Trophoblast cell (in vitro differentiated cells and primary cell): ENCODE measurements around the gene OOSP3.

Experiments
- DNase-seq, 2 donors: peaks; one replicate each; pipeline ENCODE4 v3.0.0-alpha.2; 2016
- H2AFZ ChIP-seq: 2 replicates; pipeline ENCODE4 v1.6.1; 2013; ENCODE audit warnings: low read length, moderate library complexity, mild to moderate bottlenecking; ENCODE audit not compliant: insufficient read depth, poor library complexity
- H2AK5ac ChIP-seq: 2 replicates; pipeline ENCODE4 v1.6.1; 2013; ENCODE audit warnings: mild to moderate bottlenecking, low read length
- H2BK120ac ChIP-seq: 2 replicates; pipeline ENCODE4 v1.6.1; 2013; ENCODE audit warnings: low read length, mild to moderate bottlenecking, moderate library complexity; ENCODE audit not compliant: insufficient read depth, poor library complexity
- H2BK12ac ChIP-seq: 2 replicates; pipeline ENCODE4 v1.6.1; 2013; ENCODE audit warnings: mild to moderate bottlenecking, low read length, moderate library complexity
- H2BK5ac ChIP-seq: 2 replicates; pipeline ENCODE4 v1.6.1; 2013; ENCODE audit warnings: low read length, low read depth, moderate library complexity, mild to moderate bottlenecking; ENCODE audit not compliant: poor library complexity
- H3K14ac ChIP-seq: 2 replicates; pipeline ENCODE4 v1.6.1; 2013; ENCODE audit warnings: mild to moderate bottlenecking, low read length
- H3K18ac ChIP-seq: 2 replicates; pipeline ENCODE4 v1.6.1; 2013; ENCODE audit warnings: mild to moderate bottlenecking, low read length
- H3K23ac ChIP-seq: 2 replicates; pipeline ENCODE4 v1.6.1; 2013; ENCODE audit warnings: low read length
- H3K27ac ChIP-seq: 2 replicates; pipeline ENCODE4 v1.5.1; 2013; ENCODE audit warnings: low read depth, mild to moderate bottlenecking, inconsistent platforms, low read length, moderate library complexity
- H3K27me3 ChIP-seq: 2 replicates; pipeline ENCODE4 v1.6.1; 2013; ENCODE audit warnings: inconsistent platforms, mild to moderate bottlenecking, low read length, moderate library complexity; ENCODE audit not compliant: insufficient read depth
- H3K36me3 ChIP-seq, 2 experiments: 1 replicate in 1 of 2; 2 replicates in 1 of 2; pipeline ENCODE4 v1.6.1; 2013; ENCODE audit warnings: low read length in 2 of 2, mild to moderate bottlenecking in 2 of 2, moderate library complexity in 1 of 2; ENCODE audit not compliant: insufficient read depth in 2 of 2, control insufficient read depth in 1 of 2
- H3K4ac ChIP-seq: 2 replicates; pipeline ENCODE4 v1.6.1; 2013; ENCODE audit warnings: low read depth, mild to moderate bottlenecking, low read length, moderate library complexity
- H3K4me1 ChIP-seq, 2 experiments: 1 replicate in 1 of 2; 2 replicates in 1 of 2; pipeline ENCODE4 v1.6.1; 2013; ENCODE audit warnings: low read length in 2 of 2, mild to moderate bottlenecking in 2 of 2, moderate library complexity in 1 of 2; ENCODE audit not compliant: insufficient read depth in 2 of 2, control insufficient read depth in 1 of 2
- H3K4me2 ChIP-seq: 2 replicates; pipeline ENCODE4 v1.6.1; 2013; ENCODE audit warnings: inconsistent platforms, mild to moderate bottlenecking, low read length, moderate library complexity
- H3K4me3 ChIP-seq: 2 replicates; pipeline ENCODE4 v1.5.1; 2013; ENCODE audit warnings: mild to moderate bottlenecking, low read depth, low read length, inconsistent platforms
- H3K79me1 ChIP-seq: one replicate; pipeline ENCODE4 v1.6.1; 2013; ENCODE audit warnings: low read length
- H3K79me2 ChIP-seq: 2 replicates; pipeline ENCODE4 v1.6.1; 2013; ENCODE audit warnings: low read length, mild to moderate bottlenecking; ENCODE audit not compliant: control insufficient read depth, insufficient read depth, poor library complexity
- H3K9ac ChIP-seq: 2 replicates; pipeline ENCODE4 v1.6.1; 2013; ENCODE audit warnings: mild to moderate bottlenecking, low read length
- H3K9me3 ChIP-seq: 2 replicates; pipeline ENCODE4 v1.6.1; 2013; ENCODE audit warnings: low read depth, mild to moderate bottlenecking, control low read depth, inconsistent platforms, low read length; ENCODE audit not compliant: insufficient read depth
- H4K12ac ChIP-seq: 2 replicates; pipeline ENCODE4 v1.6.1; 2013; ENCODE audit warnings: low read depth, mild to moderate bottlenecking, low read length, moderate library complexity
- H4K8ac ChIP-seq: 2 replicates; pipeline ENCODE4 v1.6.1; 2013; ENCODE audit warnings: low read depth, mild to moderate bottlenecking, low read length, moderate library complexity
- H4K91ac ChIP-seq: one replicate; pipeline ENCODE4 v1.6.1; 2013; ENCODE audit warnings: low read depth, mild to moderate bottlenecking, low read length, moderate library complexity
- WGBS: extraction: QIAGEN DNeasy Blood & Tissue Kit; methylation state at CpG from one replicate; pipeline ENCODE4 v1.1.7; 2013; ENCODE audit warnings: missing lambda C conversion rate; ENCODE audit not compliant: insufficient read length, insufficient coverage; ENCODE audit errors: extremely low coverage; 5-methylcytosine and 5-hydroxymethylcytosine counted together

The OOSP3 gene

GRCh38 chr11:59867946-59868345 lies 10.6 kb upstream of the OOSP3 start:
- Histone ChIP-seq H3K14ac (no peak overlapping the region), H3K79me1 (no peaks in the 10 kb centered on the region), H2AFZ (no peak overlapping the region), H2BK5ac (no peak overlapping the region), H3K27me3 (no peaks in the 10 kb centered on the region), H3K9me3 (no peaks in the 10 kb centered on the region), H2BK120ac (no peak overlapping the region), H3K36me3 (no peaks in the 10 kb centered on the region), H3K79me2 (no peaks in the 10 kb centered on the region), H4K12ac (no peak overlapping the region), H3K4me2 (no peak overlapping the region), H3K4me1 (no peaks in the 10 kb centered on the region), H3K18ac (no peak overlapping the region), H3K4me3 (no peak overlapping the region), H4K91ac (no peak overlapping the region), H2BK12ac (no peak overlapping the region), H4K8ac (no peak overlapping the region), H3K23ac (no peak overlapping the region), H3K4ac (no peak overlapping the region), H3K9ac (no peak overlapping the region), H3K27ac (no peak overlapping the region), H2AK5ac (no peak overlapping the region)
- DNase-seq = no peak
- WGBS = no CpG with 5 or more reads among the region's 2 CpGs

- Histone ChIP-seq H3K4me1 (no peaks in the 10 kb centered on the region), H2BK120ac (no peak overlapping the region)
Observed at GRCh38 chr11:59872076-59872475, 6.5 kb upstream of the OOSP3 start.

GRCh38 chr11:59875856-59876519 lies 2.6 kb upstream of the OOSP3 start:
- H3K79me2 ChIP-seq = no peaks in the 10 kb centered on the region
- no peaks in the 10 kb centered on the region for H3K27me3 ChIP-seq
- no peaks in the 10 kb centered on the region for H3K9me3 ChIP-seq
- no peak overlapping the region for H4K12ac ChIP-seq
- no peak overlapping the region for H2AFZ ChIP-seq
- H3K18ac ChIP-seq = no peak overlapping the region
- H3K4ac ChIP-seq = no peak overlapping the region
- H3K14ac ChIP-seq = no peak overlapping the region
- H2AK5ac ChIP-seq = no peak overlapping the region
- DNase-seq = no peak
- H2BK5ac ChIP-seq = no peak overlapping the region
- H3K23ac ChIP-seq = no peak overlapping the region
- no peak overlapping the region for H3K4me3 ChIP-seq
- H3K9ac ChIP-seq = no peak overlapping the region
- no peak overlapping the region for H4K8ac ChIP-seq
- H4K91ac ChIP-seq = no peak overlapping the region
- H3K79me1 ChIP-seq = no peaks in the 10 kb centered on the region
- no CpG with 5 or more reads among the region's 9 CpGs for WGBS
- no peak overlapping the region for H3K27ac ChIP-seq
- H3K36me3 ChIP-seq = no peaks in the 10 kb centered on the region
- H3K4me2 ChIP-seq = no peak overlapping the region
- no peak overlapping the region for H2BK12ac ChIP-seq
- no peaks in the 10 kb centered on the region for H3K4me1 ChIP-seq
- H2BK120ac ChIP-seq = no peak overlapping the region

More at GRCh38 chr11:59872076-59872475, 6.5 kb upstream of the OOSP3 start:
- H3K23ac ChIP-seq = no peak overlapping the region
- no peak overlapping the region for H2AK5ac ChIP-seq
- no peak overlapping the region for H3K27ac ChIP-seq
- no peak overlapping the region for H3K9ac ChIP-seq
- H3K4me2 ChIP-seq = no peak overlapping the region
- DNase-seq = no peak
- H3K79me1 ChIP-seq = no peaks in the 10 kb centered on the region
- no peak overlapping the region for H4K12ac ChIP-seq
- no peak overlapping the region for H4K91ac ChIP-seq
- no peaks in the 10 kb centered on the region for H3K9me3 ChIP-seq
- H3K79me2 ChIP-seq = no peaks in the 10 kb centered on the region
- H3K14ac ChIP-seq = no peak overlapping the region
- H4K8ac ChIP-seq = no peak overlapping the region
- no peak overlapping the region for H3K4me3 ChIP-seq
- H2BK5ac ChIP-seq = no peak overlapping the region
- H2AFZ ChIP-seq = no peak overlapping the region
- no peak overlapping the region for H3K18ac ChIP-seq
- no peak overlapping the region for H3K4ac ChIP-seq
- H3K27me3 ChIP-seq = no peaks in the 10 kb centered on the region
- no peaks in the 10 kb centered on the region for H3K36me3 ChIP-seq
- no peak overlapping the region for H2BK12ac ChIP-seq

- Histone ChIP-seq H2AFZ (no peak overlapping the region), H3K9me3 (no peaks in the 10 kb centered on the region), H4K8ac (no peak overlapping the region), H3K79me1 (no peaks in the 10 kb centered on the region), H3K9ac (no peak overlapping the region), H3K18ac (no peak overlapping the region), H3K36me3 (no peaks in the 10 kb centered on the region), H4K12ac (no peak overlapping the region), H3K79me2 (no peaks in the 10 kb centered on the region), H2BK120ac (no peak overlapping the region), H3K23ac (no peak overlapping the region), H2AK5ac (no peak overlapping the region), H2BK12ac (no peak overlapping the region), H3K14ac (no peak overlapping the region), H4K91ac (no peak overlapping the region), H3K4me1 (no peaks in the 10 kb centered on the region), H3K4ac (no peak overlapping the region), H3K4me2 (no peak overlapping the region), H3K27ac (no peak overlapping the region), H3K4me3 (no peak overlapping the region), H3K27me3 (no peaks in the 10 kb centered on the region), H2BK5ac (no peak overlapping the region)
- no peak for DNase-seq
Observed at GRCh38 chr11:59877325-59877724, 1.3 kb upstream of the OOSP3 start.
